HepG2 (cell line): ENCODE data around the gene COL5A1. TPM values are rescaled to one million over a fixed set of nuclear protein-coding genes. Genes with fewer than 3 reads are reported as not detected.
A peak's percentile ranks its signal among the peaks of the same experiment; 100 is the strongest.

Experiments
- ATAC-seq: fragments of 200-7000 bp; cut with Tn5 transposase; 3 replicates; pipeline ENCODE4 v1.9.1; 2020; ENCODE audit warnings: mild to moderate bottlenecking, moderate library complexity
- BruUV-seq: library from RNA; stranded (reverse); fragments of 400-500 nt; replicated peaks from 2 replicates; lab custom pipeline; 2021; lab: Mats Ljungman, UMichigan
- CTCF ChIA-PET: fragments of 300-600 bp; formaldehyde crosslinking; extraction: SDS; loops from one replicate; lab custom pipeline; 2021; ENCODE audit warnings: low total read pairs, inconsistent platforms, low intra/inter-chr PET ratio; lab: Yijun Ruan, JAX
- POLR2A ChIA-PET: fragments of 350-600 bp; sonication (Branson Sonifier 250); formaldehyde crosslinking; loops from one replicate; lab custom pipeline; 2020; ENCODE audit warnings: antibody characterized with exemption, inconsistent platforms; lab: Yijun Ruan, JAX
- DNase-seq: peaks from one replicate; pipeline ENCODE4 v3.0.0-alpha.2; 2015; ENCODE audit warnings: low spot score
- FAIRE-seq: peaks from 3 replicates; lab custom pipeline; 2011; peaks lifted over from hg19 to GRCh38; lab: Jason Lieb, UNC
- H2AFZ ChIP-seq: one replicate; pipeline ENCODE4 v1.6.1; 2011; ENCODE audit warnings: low read length, inconsistent platforms
- H3K27ac ChIP-seq: fragments of 300-600 bp; 3 replicates; pipeline ENCODE4 v1.8.0; 2011; ENCODE audit warnings: mixed run types, mild to moderate bottlenecking, mixed read lengths, low read length, inconsistent platforms; ENCODE audit not compliant: insufficient read depth; ENCODE audit errors: extremely low read length
- H3K27me3 ChIP-seq, 2 experiments: fragments of 200-600 bp in 1 of 2; 2 replicates in 1 of 2; 3 replicates in 1 of 2; pipeline versions ENCODE4 v1.6.0 to v1.8.0; 2011; ENCODE audit warnings: low read length in 2 of 2, mild to moderate bottlenecking in 2 of 2, moderate library complexity in 2 of 2, inconsistent platforms in 1 of 2; ENCODE audit not compliant: insufficient read depth in 2 of 2, control insufficient read depth in 1 of 2
- H3K36me3 ChIP-seq, 2 experiments: fragments of 200-600 bp in 1 of 2; replicated peaks in 1 of 2; 2 replicates in 1 of 2; 3 replicates in 1 of 2; pipeline versions ENCODE4 v1.5.1 to v1.8.0; 2011; ENCODE audit warnings: low read length in 2 of 2, inconsistent platforms in 1 of 2; ENCODE audit not compliant: insufficient read depth in 2 of 2, control insufficient read depth in 1 of 2
- H3K4me1 ChIP-seq: 2 replicates; pipeline ENCODE4 v1.5.1; 2012; ENCODE audit warnings: low read length, inconsistent platforms; ENCODE audit not compliant: insufficient read depth
- H3K4me2 ChIP-seq: 2 replicates; pipeline ENCODE4 v1.6.0; 2011; ENCODE audit warnings: low read depth, low read length, inconsistent platforms
- H3K4me3 ChIP-seq, 3 experiments: fragments of 200-600 bp in 1 of 3; sonication (generic), shearing (Covaris generic) in 1 of 3; replicated peaks in 1 of 3; 2 replicates each; pipeline ENCODE4 v1.5.1; 2011 to 2016; ENCODE audit warnings: low read length in 3 of 3, inconsistent platforms in 2 of 3, low read depth in 2 of 3, mild to moderate bottlenecking in 2 of 3, control low read depth in 1 of 3, mixed read lengths in 1 of 3; ENCODE audit not compliant: insufficient read depth in 1 of 3
- H3K79me2 ChIP-seq: one replicate; pipeline ENCODE4 v1.6.1; 2011; ENCODE audit warnings: low read length, inconsistent platforms; ENCODE audit not compliant: insufficient read depth
- H3K9ac ChIP-seq: 2 replicates; pipeline ENCODE4 v1.6.0; 2011; ENCODE audit warnings: mild to moderate bottlenecking, low read depth, low read length, inconsistent platforms; ENCODE audit not compliant: insufficient read depth
- H3K9me3 ChIP-seq: 2 replicates; pipeline ENCODE4 v1.5.1; 2012; ENCODE audit warnings: mild to moderate bottlenecking, low read length
- H4K20me1 ChIP-seq: 2 replicates; pipeline ENCODE4 v1.6.0; 2011; ENCODE audit warnings: inconsistent platforms, mild to moderate bottlenecking, low read length, moderate library complexity; ENCODE audit not compliant: insufficient read depth
- RAD51 ChIP-seq: fragments of 450-650 bp; IDR thresholded peaks from 2 replicates; pipeline ENCODE4 v1.6.1; 2016; ENCODE audit warnings: borderline replicate concordance
- RFXANK ChIP-seq: IDR thresholded peaks from 2 replicates; pipeline ENCODE4 v1.6.1; 2016
- WGBS: methylation state at CpG from one replicate; pipeline ENCODE4 v1.1.6; 2017; ENCODE audit warnings: low lambda C conversion rate; 5-methylcytosine and 5-hydroxymethylcytosine counted together
- in situ Hi-C: cut with HindIII; loops from 2 replicates; pipeline ENCODE4 v1.10.0; 2017; ENCODE audit warnings: low pct_unique_long_range_greater_than_20kb; ENCODE audit not compliant: extremely low pct_ligation_motif_present
- intact Hi-C: fragments of 100-400 bp; cut with micrococcal nuclease; formaldehyde crosslinking; loops from one replicate; pipeline ENCODE4 v1.10.0; 2022; ENCODE audit not compliant: unreplicated experiment
- polyA plus RNA-seq, 8 experiments: library from polyadenylated mRNA; depleted of rRNA in 3 of 8; stranded (reverse) in 7 of 8; unstranded in 1 of 8; fragments of >200 nt; fragmentation: Illumina TruSeq in 4 of 8; extraction: Trizol in 4 of 8; gene quantifications; 2 replicates each; pipeline versions ENCODE4 v1.2.1 to v1.2.3, GENCODE V29; 2011 to 2016; ENCODE audit warnings: low read depth in 4 of 8, missing spikeins in 1 of 8, mixed read lengths in 1 of 8; ENCODE audit not compliant: insufficient read depth in 1 of 8
- total RNA-seq, 5 experiments: library from RNA; depleted of rRNA; stranded (reverse); fragments of >200 nt; fragmentation: Illumina TruSeq; extraction: Trizol; gene quantifications; 2 replicates each; pipeline ENCODE4 v1.2.3, GENCODE V29; 2016; ENCODE audit warnings: low read depth in 1 of 5
- TF ChIP-seq, protein P1 (sequence below), 2 experiments: sonication (generic) in 1 of 2; formaldehyde crosslinking in 1 of 2; IDR thresholded peaks; 2 replicates each; pipeline versions ENCODE4 v1.5.1 to v1.6.1; 2011 to 2020; ENCODE audit warnings: borderline replicate concordance in 1 of 2, low read depth in 1 of 2, low read length in 1 of 2, mild to moderate bottlenecking in 1 of 2, missing genetic modification reagents in 1 of 2, moderate library complexity in 1 of 2

The COL5A1 gene
- total and polyA plus RNA-seq, 2 of the 13 experiments (the other 11 are each of a cell fraction or from before 2014, with no cell fraction given) = not detected

GRCh38 chr9:134644725-134645606, 3.4 kb downstream of the COL5A1 start:
- H2AFZ ChIP-seq = no peak overlapping the region
- H3K79me2 ChIP-seq = no peaks in the 10 kb centered on the region
- BruUV-seq = no TSS peak
- no peak; the same call in 2 of the 3 replicates for ATAC-seq
- TF ChIP-seq RFXANK (CRISPR knock-in tag) = no peak
- TF ChIP-seq, protein P1, sequence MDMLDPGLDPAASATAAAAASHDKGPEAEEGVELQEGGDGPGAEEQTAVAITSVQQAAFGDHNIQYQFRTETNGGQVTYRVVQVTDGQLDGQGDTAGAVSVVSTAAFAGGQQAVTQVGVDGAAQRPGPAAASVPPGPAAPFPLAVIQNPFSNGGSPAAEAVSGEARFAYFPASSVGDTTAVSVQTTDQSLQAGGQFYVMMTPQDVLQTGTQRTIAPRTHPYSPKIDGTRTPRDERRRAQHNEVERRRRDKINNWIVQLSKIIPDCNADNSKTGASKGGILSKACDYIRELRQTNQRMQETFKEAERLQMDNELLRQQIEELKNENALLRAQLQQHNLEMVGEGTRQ (IDR thresholded peaks at IDR 0.05; ENCODE audit: low read depth, low read length) = peak; percentile 78
- TF ChIP-seq, protein P1 (CRISPR knock-in tag; IDR thresholded peaks at IDR 0.05; ENCODE audit: borderline replicate concordance) = no peak
- peak; percentile 84 for TF ChIP-seq RAD51
- TF ChIP-seq, all 625 proteins: peak for 2
- Histone ChIP-seq H3K9me3 (no peaks in the 10 kb centered on the region), H3K9ac (no peak overlapping the region), H3K4me3 (no peak overlapping the region), H3K4me1 (no peaks in the 10 kb centered on the region), H3K27me3 (peaks cover 11 to 60% of the 10 kb centered on the region in 2 experiments), H3K4me2 (no peak overlapping the region), H4K20me1 (no peaks in the 10 kb centered on the region), H3K36me3 (no peaks in the 10 kb centered on the region), H3K27ac (no peak overlapping the region)
- POLR2A ChIA-PET = no interaction called here
- intact Hi-C loops = no loop called here
- CTCF ChIA-PET = no interaction called here
- DNase-seq (no peak), FAIRE-seq (no peak)
- 5% methylated on average over 6 of the region's 22 CpGs for WGBS
- in situ Hi-C loops = no loop called here
